Activated CD4-positive, alpha-beta memory T cell treated with anti-CD3 and anti-CD28 coated beads, Interleukin-2, amount 10 ng/mL, durations not matched to agents 7 days and 5 days (primary cell): ENCODE measurements around the gene SORD. TPM values are rescaled to one million over a fixed set of nuclear protein-coding genes. Genes with fewer than 3 reads are reported as not detected.
"Not testable (repeated sequence)": the region's sequence is repeated elsewhere in the genome, so short reads cannot be mapped to it uniquely, and the experiment has no call there.

Experiments used
- CTCF ChIA-PET: fragments of 350-600 bp; sonication (Branson Sonifier 250); formaldehyde crosslinking; loops from one replicate; lab custom pipeline; 2021; ENCODE audit warnings: antibody characterized with exemption, inconsistent platforms; lab: Charles Lee
- POLR2A ChIA-PET: fragments of 350-600 bp; sonication (Branson Sonifier 250); formaldehyde crosslinking; loops from one replicate; lab custom pipeline; 2021; ENCODE audit warnings: antibody characterized with exemption; lab: Charles Lee
- DNase-seq: peaks from one replicate; pipeline ENCODE4 v3.0.0-alpha.2; 2020
- H3K27ac Mint-ChIP-seq: one replicate; pipeline ENCODE4 v1.8.0; 2021; ENCODE audit warnings: mild to moderate bottlenecking, mixed read lengths
- H3K27me3 Mint-ChIP-seq: one replicate; pipeline ENCODE4 v1.8.0; 2021; ENCODE audit warnings: mixed read lengths
- H3K36me3 Mint-ChIP-seq: one replicate; pipeline ENCODE4 v1.8.0; 2021; ENCODE audit warnings: low read depth, mixed read lengths
- H3K4me1 Mint-ChIP-seq: one replicate; pipeline ENCODE4 v1.8.0; 2021; ENCODE audit warnings: mixed read lengths
- H3K4me3 Mint-ChIP-seq: one replicate; pipeline ENCODE4 v1.8.0; 2021; ENCODE audit warnings: mild to moderate bottlenecking, mixed read lengths
- H3K9me3 Mint-ChIP-seq: one replicate; pipeline ENCODE4 v1.8.0; 2021; ENCODE audit warnings: mixed read lengths
- total RNA-seq, 2 experiments: library from RNA; stranded (reverse); gene quantifications; one replicate each; pipeline ENCODE4 v1.2.3, GENCODE V29; 2021

The SORD gene
- total RNA-seq, 2 experiments from 2014 or later: 5.2 to 5.9 TPM

DNA sequence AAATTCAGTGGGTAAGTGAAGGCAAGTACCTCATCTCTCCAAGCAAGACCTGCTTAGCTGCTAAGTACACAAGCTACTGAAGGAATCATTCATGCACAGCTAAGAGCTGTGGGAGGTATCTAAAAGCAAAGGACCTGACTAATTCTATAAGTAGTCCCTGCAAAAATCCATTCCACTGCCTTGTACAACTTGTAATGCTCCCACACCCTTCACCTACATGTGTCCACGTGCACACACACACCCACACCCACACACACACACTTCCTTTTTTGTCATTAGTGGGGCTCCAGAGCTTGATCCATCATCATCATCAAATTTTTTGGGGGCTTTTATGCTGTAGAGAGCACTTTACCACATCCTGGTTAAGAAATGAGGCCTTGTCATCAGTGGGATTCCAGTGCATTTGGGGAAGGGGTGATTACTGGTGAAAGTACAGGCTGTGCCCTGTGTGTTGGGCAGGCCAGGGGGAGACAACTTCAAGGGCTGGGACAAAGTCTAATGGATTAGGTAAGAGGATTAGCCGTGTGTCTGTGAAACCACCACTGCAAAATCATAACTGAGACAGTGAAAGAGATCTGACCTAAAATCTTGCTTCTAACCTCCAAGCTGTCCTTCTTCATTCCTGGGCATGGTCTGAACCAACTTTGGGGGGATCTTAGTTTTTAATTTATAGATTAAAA lies 19.1 kb upstream of the SORD start:
- CTCF ChIA-PET: interaction anchor here (0.6 kb wide), 1 partner anchor 21 kb away, joined by 6 read pairs; no protein-coding TSS in a partner anchor
- not testable (repeated sequence) for H3K36me3 Mint-ChIP-seq

GRCh38 chr15:45004590-45005175 lies 18.3 kb upstream of the SORD start:
- H3K4me1 Mint-ChIP-seq: not testable (repeated sequence)
- H3K9me3 Mint-ChIP-seq: peaks cover 10% of the 10 kb centered on the region

More for the DNA sequence above, 19.1 kb upstream of the SORD start:
- POLR2A ChIA-PET: interaction anchor here (0.9 kb wide), 1 partner anchor 10 kb away, joined by 3 read pairs; no protein-coding TSS in a partner anchor
- DNase-seq, H3K4me1 Mint-ChIP-seq, H3K4me3 Mint-ChIP-seq, H3K27ac Mint-ChIP-seq, H3K27me3 Mint-ChIP-seq: not testable (repeated sequence)
- H3K9me3 Mint-ChIP-seq: peaks cover 10% of the 10 kb centered on the region

DNA sequence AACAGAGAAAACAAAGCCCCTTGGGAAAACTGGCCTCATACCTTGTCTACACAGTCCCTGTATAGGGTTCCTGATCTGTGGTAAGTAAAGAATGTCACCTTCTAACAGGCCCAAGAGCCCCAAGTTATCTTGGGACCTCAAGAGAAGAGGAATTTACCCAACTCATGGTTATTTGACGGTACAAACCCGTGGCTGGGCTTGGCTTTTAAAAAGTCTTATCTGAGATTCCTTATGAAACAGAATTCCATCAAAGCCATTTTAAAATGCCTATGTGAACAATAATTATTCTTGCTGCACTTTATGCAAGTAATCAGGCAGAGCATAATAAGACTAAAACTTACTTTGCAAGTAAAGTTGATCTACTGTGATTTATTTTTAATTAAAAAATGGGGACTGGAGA lies 13.9 kb upstream of the SORD start:
- no peak overlapping the region for H3K4me3 Mint-ChIP-seq
- H3K9me3 Mint-ChIP-seq: peaks cover 10% of the 10 kb centered on the region
- H3K4me1 Mint-ChIP-seq: no peaks in the 10 kb centered on the region
- peaks cover 10% of the 10 kb centered on the region for H3K27me3 Mint-ChIP-seq
- H3K36me3 Mint-ChIP-seq: no peaks in the 10 kb centered on the region
- no peak overlapping the region for H3K27ac Mint-ChIP-seq
- CTCF ChIA-PET: no interaction called here
- DNase-seq: no peak
- POLR2A ChIA-PET: no interaction called here

More at GRCh38 chr15:45004590-45005175, 18.3 kb upstream of the SORD start:
- POLR2A ChIA-PET, H3K36me3 Mint-ChIP-seq, CTCF ChIA-PET, H3K27me3 Mint-ChIP-seq, H3K4me3 Mint-ChIP-seq, DNase-seq, H3K27ac Mint-ChIP-seq: not testable (repeated sequence)

DNA sequence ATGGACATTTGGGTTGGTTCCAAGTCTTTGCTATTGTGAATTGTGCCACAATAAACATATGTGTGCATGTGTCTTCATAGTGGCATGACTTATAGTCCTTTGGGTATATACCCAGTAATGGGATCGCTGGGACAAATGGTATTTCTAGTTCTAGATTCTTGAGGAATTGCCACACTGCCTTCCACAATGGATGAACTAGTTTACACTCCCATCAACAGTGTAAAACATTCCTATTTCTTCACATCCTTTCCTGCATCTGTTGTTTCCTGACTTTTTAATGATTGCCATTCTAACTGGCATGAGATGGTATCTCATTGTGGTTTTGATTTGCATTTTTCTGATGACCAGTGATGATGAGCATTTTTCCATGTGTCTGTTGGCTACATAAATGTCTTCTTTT lies 7.9 kb upstream of the SORD start:
- H3K9me3 Mint-ChIP-seq, H3K4me1 Mint-ChIP-seq, CTCF ChIA-PET, H3K36me3 Mint-ChIP-seq, DNase-seq, H3K27ac Mint-ChIP-seq, POLR2A ChIA-PET, H3K4me3 Mint-ChIP-seq: not testable (repeated sequence)
- peaks cover 46% of the 10 kb centered on the region for H3K27me3 Mint-ChIP-seq

DNA sequence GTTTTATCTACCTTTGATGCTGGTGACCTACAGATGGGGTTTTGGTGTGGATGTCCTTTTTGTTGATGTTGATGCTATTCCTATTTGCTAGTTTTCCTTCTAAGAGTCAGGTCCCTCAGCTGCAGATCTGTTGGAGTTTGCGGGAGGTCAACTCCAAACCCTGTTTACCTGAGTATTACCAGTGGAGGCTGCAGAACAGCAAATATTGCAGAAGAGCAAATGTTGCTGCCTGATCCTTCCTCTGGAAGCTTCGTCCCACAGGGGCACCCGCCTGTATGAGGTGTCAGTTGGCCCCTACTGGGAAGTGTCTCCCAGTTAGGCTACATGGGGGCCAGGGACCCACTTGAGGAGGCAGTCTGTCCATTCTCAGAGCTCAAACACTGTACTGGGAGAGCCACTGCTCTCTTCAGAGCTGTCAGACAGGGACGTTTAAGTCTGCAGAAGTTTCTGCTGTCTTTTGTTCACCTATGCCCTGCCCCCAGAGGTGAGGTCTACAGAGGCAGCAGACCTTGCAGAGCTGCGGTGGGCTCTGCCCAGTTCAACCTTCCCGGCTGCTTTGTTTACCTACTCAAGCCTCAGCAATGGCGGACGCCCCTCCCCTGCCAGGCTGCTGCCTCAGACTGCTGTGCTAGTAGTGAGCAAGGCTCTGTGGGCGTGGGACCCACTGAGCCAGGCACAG lies 2.6 kb upstream of the SORD start:
- H3K36me3 Mint-ChIP-seq, POLR2A ChIA-PET, CTCF ChIA-PET, DNase-seq, H3K27ac Mint-ChIP-seq, H3K4me3 Mint-ChIP-seq, H3K9me3 Mint-ChIP-seq: not testable (repeated sequence)
- H3K27me3 Mint-ChIP-seq: peaks cover 46% of the 10 kb centered on the region
- peaks cover 10% of the 10 kb centered on the region for H3K4me1 Mint-ChIP-seq

DNA sequence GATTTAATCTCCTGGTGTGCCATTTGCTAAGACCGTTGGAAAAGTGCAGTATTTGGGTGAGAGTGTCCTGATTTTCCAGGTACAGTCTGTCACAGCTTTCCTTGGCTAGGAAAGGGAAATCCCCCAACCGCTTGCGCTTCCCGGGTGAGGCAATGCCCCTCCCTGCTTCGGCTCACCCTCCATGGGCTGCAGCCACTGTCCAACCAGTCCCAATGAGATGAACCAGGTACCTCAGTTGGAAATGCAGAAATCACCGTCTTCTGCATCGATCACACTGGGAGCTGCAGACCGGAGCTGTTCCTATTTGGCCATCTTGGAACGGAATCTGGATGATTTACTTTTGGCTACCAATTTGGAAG lies 2.1 kb upstream of the SORD start:
- DNase-seq, H3K9me3 Mint-ChIP-seq, CTCF ChIA-PET, POLR2A ChIA-PET, H3K27ac Mint-ChIP-seq, H3K4me3 Mint-ChIP-seq, H3K36me3 Mint-ChIP-seq: not testable (repeated sequence)
- Mint-ChIP-seq H3K4me1 (peaks cover 10% of the 10 kb centered on the region), H3K27me3 (peaks cover 46% of the 10 kb centered on the region)

DNA sequence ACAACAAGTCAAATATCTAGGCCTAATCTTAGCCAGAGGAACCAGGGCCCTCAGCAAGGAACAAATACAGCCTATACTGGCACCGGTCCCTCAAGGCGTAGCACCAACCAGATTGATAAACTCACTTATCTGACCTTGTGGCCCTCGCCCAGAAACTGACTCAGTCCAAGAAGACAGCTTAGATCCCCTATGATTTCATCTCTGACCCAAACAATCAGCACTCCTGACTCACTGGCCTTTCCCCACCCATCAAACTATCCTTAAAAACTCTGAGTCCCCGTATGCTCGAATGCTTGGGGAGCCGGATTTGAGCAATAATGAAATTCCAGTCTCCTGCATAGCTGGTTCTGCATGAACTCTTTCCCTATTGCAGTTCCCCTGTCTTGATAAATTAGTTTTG lies 1.6 kb upstream of the SORD start:
- Mint-ChIP-seq H3K27me3 (peaks cover 42% of the 10 kb centered on the region), H3K36me3 (no peaks in the 10 kb centered on the region), H3K9me3 (no peaks in the 10 kb centered on the region), H3K4me3 (no peak overlapping the region), H3K4me1 (peaks cover 10% of the 10 kb centered on the region), H3K27ac (no peak overlapping the region)
- no peak for DNase-seq
- ChIA-PET CTCF (no interaction called here), POLR2A (no interaction called here)

- H3K4me1 Mint-ChIP-seq: peaks cover 10% of the 10 kb centered on the region
- ChIA-PET CTCF (interaction anchor here (0.5 to 2.0 kb wide), 2 partner anchors 13 to 179 kb away, joined by 3 to 11 read pairs; no protein-coding TSS in a partner anchor), POLR2A (interaction anchor here (0.8 kb wide), 1 partner anchor 317 kb away, joined by 3 read pairs; no protein-coding TSS in a partner anchor)
- H3K27ac Mint-ChIP-seq: no peak overlapping the region
- no peaks in the 10 kb centered on the region for H3K36me3 Mint-ChIP-seq
- peaks cover 18% of the 10 kb centered on the region for H3K27me3 Mint-ChIP-seq
- DNase-seq: no peak
- H3K9me3 Mint-ChIP-seq: no peaks in the 10 kb centered on the region
- peak overlapping the region; percentile 79 for H3K4me3 Mint-ChIP-seq
These were observed 747 bp downstream of the SORD start for GRCh38 chr15:45023659-45024225.

GRCh38 chr15:45024649-45025048 lies 1.7 kb downstream of the SORD start:
- H3K27me3 Mint-ChIP-seq: peaks cover 11% of the 10 kb centered on the region
- peaks cover 10% of the 10 kb centered on the region for H3K4me1 Mint-ChIP-seq
- CTCF ChIA-PET, H3K27ac Mint-ChIP-seq, POLR2A ChIA-PET, H3K36me3 Mint-ChIP-seq, H3K4me3 Mint-ChIP-seq, DNase-seq, H3K9me3 Mint-ChIP-seq: not testable (repeated sequence)

DNA sequence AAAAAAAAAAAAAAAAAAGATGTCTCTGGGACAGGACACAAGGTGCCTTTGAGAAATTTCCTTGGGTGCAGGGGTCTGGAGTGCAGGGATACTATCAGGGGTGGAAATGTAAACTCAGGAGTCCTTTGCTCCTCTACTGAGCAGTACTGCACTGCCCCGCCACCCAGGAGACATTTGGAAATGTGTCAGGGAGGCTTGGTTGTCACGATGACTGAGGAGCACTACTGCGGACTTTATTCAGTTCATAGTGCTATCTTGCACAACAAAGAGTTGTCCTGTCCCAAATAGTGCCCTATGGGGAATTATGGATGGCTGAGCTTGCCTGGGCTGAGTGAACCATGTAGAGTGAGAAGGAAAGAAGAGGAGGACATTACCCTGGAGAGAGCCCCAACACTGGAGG lies 2.6 kb downstream of the SORD start:
- H3K9me3 Mint-ChIP-seq, H3K36me3 Mint-ChIP-seq, H3K27ac Mint-ChIP-seq, H3K27me3 Mint-ChIP-seq, H3K4me3 Mint-ChIP-seq, DNase-seq, POLR2A ChIA-PET: not testable (repeated sequence)
- CTCF ChIA-PET: interaction anchor here (0.7 kb wide), 1 partner anchor 22 kb away, joined by 6 read pairs; no protein-coding TSS in a partner anchor
- H3K4me1 Mint-ChIP-seq: peaks cover 10% of the 10 kb centered on the region

- Mint-ChIP-seq H3K27me3 (peaks cover under 1% of the 10 kb centered on the region), H3K4me1 (peaks cover 10% of the 10 kb centered on the region), H3K4me3 (no peak overlapping the region), H3K36me3 (peaks cover 5% of the 10 kb centered on the region), H3K9me3 (no peaks in the 10 kb centered on the region), H3K27ac (no peak overlapping the region)
- CTCF ChIA-PET: no interaction called here
- POLR2A ChIA-PET: no interaction called here
- DNase-seq: no peak
These were observed 3.7 kb downstream of the SORD start for GRCh38 chr15:45026651-45027190.

GRCh38 chr15:45027220-45027619 lies 4.2 kb downstream of the SORD start:
- H3K27ac Mint-ChIP-seq: no peak overlapping the region
- no peaks in the 10 kb centered on the region for H3K9me3 Mint-ChIP-seq
- no peak overlapping the region for H3K4me3 Mint-ChIP-seq
- H3K27me3 Mint-ChIP-seq: no peaks in the 10 kb centered on the region
- ChIA-PET CTCF (interaction anchor here (1.4 kb wide), 1 partner anchor 174 kb away, joined by 4 read pairs; no protein-coding TSS in a partner anchor), POLR2A (no interaction called here)
- DNase-seq: no peak
- H3K36me3 Mint-ChIP-seq: peaks cover 5% of the 10 kb centered on the region
- H3K4me1 Mint-ChIP-seq: peaks cover 10% of the 10 kb centered on the region

GRCh38 chr15:45030743-45031142 lies 7.7 kb downstream of the SORD start:
- no peak for DNase-seq
- Mint-ChIP-seq H3K4me1 (no peaks in the 10 kb centered on the region), H3K27me3 (no peaks in the 10 kb centered on the region), H3K9me3 (no peaks in the 10 kb centered on the region), H3K4me3 (no peak overlapping the region), H3K27ac (no peak overlapping the region), H3K36me3 (peaks cover 5% of the 10 kb centered on the region)
- CTCF ChIA-PET: interaction anchor here (1.1 kb wide), 1 partner anchor 177 kb away, joined by 3 read pairs; no protein-coding TSS in a partner anchor
- POLR2A ChIA-PET: no interaction called here
